B cell (primary cell): ENCODE measurements around the gene MYCBPAP. TPM values are rescaled to one million over a fixed set of nuclear protein-coding genes. Genes with fewer than 3 reads are reported as not detected.
A peak's percentile ranks its signal among the peaks of the same experiment; 100 is the strongest.

Source experiments
- ATAC-seq: fragments of 200-7000 bp; cut with Tn5 transposase; one replicate; pipeline ENCODE4 v1.10.0; 2021; ENCODE audit warnings: low read depth, mild to moderate bottlenecking, moderate number of reproducible peaks, moderate library complexity
- CTCF ChIA-PET: fragments of 350-600 bp; sonication (Branson Sonifier 250); formaldehyde crosslinking; loops from one replicate; lab custom pipeline; 2021; ENCODE audit warnings: antibody characterized with exemption, inconsistent platforms; lab: Charles Lee
- POLR2A ChIA-PET: fragments of 350-600 bp; sonication (Branson Sonifier 250); formaldehyde crosslinking; loops from one replicate; lab custom pipeline; 2021; ENCODE audit warnings: antibody characterized with exemption; lab: Charles Lee
- DNase-seq: peaks from one replicate; pipeline ENCODE4 v3.0.0; 2013
- H2AFZ ChIP-seq: 2 replicates; pipeline ENCODE4 v1.6.1; 2012; ENCODE audit warnings: mild to moderate bottlenecking, low read depth, low read length; ENCODE audit not compliant: insufficient read depth, poor library complexity, severe bottlenecking
- H3K27ac ChIP-seq, 2 donors: 1 replicate in 1 of 2; 2 replicates in 1 of 2; pipeline ENCODE4 v1.5.1; 2012 to 2013; ENCODE audit warnings: low read length in 2 of 2, mild to moderate bottlenecking in 2 of 2, moderate library complexity in 1 of 2
- H3K27me3 ChIP-seq, 4 experiments: fragments of 200-600 bp in 1 of 4; sonication (generic) in 1 of 4; replicated peaks in 1 of 4; 1 replicate in 2 of 4; 2 replicates in 2 of 4; pipeline versions ENCODE4 v1.6.1 to v1.7.0; 2013 to 2016; ENCODE audit warnings: low read length in 3 of 4, mild to moderate bottlenecking in 2 of 4, mixed read lengths in 1 of 4, moderate library complexity in 1 of 4; ENCODE audit not compliant: insufficient read depth in 4 of 4, control insufficient read depth in 3 of 4; ENCODE audit errors: control extremely low read depth in 1 of 4
- H3K36me3 ChIP-seq, 2 experiments: replicated peaks in 1 of 2; 1 replicate in 1 of 2; 2 replicates in 1 of 2; pipeline versions ENCODE4 v1.6.1 to v1.7.1; 2013; ENCODE audit warnings: low read length in 1 of 2; ENCODE audit not compliant: insufficient read depth in 2 of 2, control insufficient read depth in 1 of 2; ENCODE audit errors: control extremely low read depth in 1 of 2, extremely low read depth in 1 of 2
- H3K4me1 ChIP-seq, 2 donors: fragments of 200-600 bp in 1 of 2; sonication (generic) in 1 of 2; 1 replicate in 1 of 2; 2 replicates in 1 of 2; pipeline versions ENCODE4 v1.5.1 to v1.6.1; 2013 to 2017; ENCODE audit warnings: low read length in 2 of 2; ENCODE audit not compliant: control insufficient read depth in 2 of 2, insufficient read depth in 2 of 2
- H3K4me2 ChIP-seq: replicated peaks from 2 replicates; pipeline ENCODE3; 2012; ENCODE audit warnings: mild to moderate bottlenecking, low read depth, low read length; ENCODE audit not compliant: poor library complexity, severe bottlenecking
- H3K4me3 ChIP-seq, 5 experiments: fragments of 200-600 bp in 1 of 5; sonication (generic) in 1 of 5; 1 replicate in 3 of 5; 2 replicates in 2 of 5; pipeline versions ENCODE4 v1.5.1 to v1.7.0; 2011 to 2016; ENCODE audit warnings: low read length in 4 of 5, mild to moderate bottlenecking in 4 of 5, low read depth in 2 of 5, control low read depth in 1 of 5, moderate library complexity in 1 of 5; ENCODE audit not compliant: insufficient read depth in 1 of 5; ENCODE audit errors: control extremely low read depth in 1 of 5, extremely low read depth in 1 of 5
- H3K79me2 ChIP-seq: fragments of 200-600 bp; sonication (generic); one replicate; pipeline ENCODE4 v1.6.0; 2016; ENCODE audit warnings: low read length; ENCODE audit not compliant: control insufficient read depth, insufficient read depth
- H3K9ac ChIP-seq: fragments of 200-600 bp; sonication (generic); 2 replicates; pipeline ENCODE4 v1.6.1; 2017; ENCODE audit warnings: mild to moderate bottlenecking, low read length, moderate library complexity
- H3K9me3 ChIP-seq, 3 donors: one replicate each; pipeline versions ENCODE4 v1.6.1 to v1.7.1; 2013; ENCODE audit warnings: low read length in 2 of 3; ENCODE audit not compliant: control insufficient read depth in 2 of 3, insufficient read depth in 1 of 3; ENCODE audit errors: control extremely low read depth in 1 of 3
- H4K20me1 ChIP-seq: 2 replicates; pipeline ENCODE4 v1.6.0; 2012; ENCODE audit warnings: mild to moderate bottlenecking, low read length; ENCODE audit not compliant: insufficient read depth, control insufficient read depth, poor library complexity, severe bottlenecking
- H3K27ac Mint-ChIP-seq: one replicate; pipeline ENCODE4 v1.8.0; 2021; ENCODE audit warnings: mixed read lengths
- H3K27me3 Mint-ChIP-seq: one replicate; pipeline ENCODE4 v1.8.0; 2021; ENCODE audit warnings: mixed read lengths
- H3K4me1 Mint-ChIP-seq: one replicate; pipeline ENCODE4 v1.8.0; 2021; ENCODE audit warnings: mixed read lengths
- H3K4me3 Mint-ChIP-seq: one replicate; pipeline ENCODE4 v1.8.0; 2021; ENCODE audit warnings: mixed read lengths
- H3K9me3 Mint-ChIP-seq: one replicate; pipeline ENCODE4 v1.8.0; 2022; ENCODE audit warnings: mixed read lengths; ENCODE audit not compliant: insufficient read depth
- EZH2 ChIP-seq: IDR thresholded peaks from 2 replicates; pipeline ENCODE4 v1.6.1; 2012; ENCODE audit warnings: borderline replicate concordance, low read depth, mild to moderate bottlenecking, moderate library complexity, low read length; ENCODE audit not compliant: insufficient read depth, poor library complexity, severe bottlenecking
- WGBS: methylation state at CpG from one replicate; pipeline ENCODE4 v1.1.5; 2013; ENCODE audit warnings: missing lambda C conversion rate; ENCODE audit not compliant: insufficient coverage; 5-methylcytosine and 5-hydroxymethylcytosine counted together
- intact Hi-C: fragments of 100-400 bp; cut with micrococcal nuclease; formaldehyde crosslinking; loops from one replicate; pipeline ENCODE4 v1.10.0; 2022
- polyA plus RNA-seq: library from polyadenylated mRNA; depleted of rRNA; stranded (reverse); fragments of >200 nt; gene quantifications from 2 replicates; pipeline ENCODE4 v1.2.3, GENCODE V29; 2012
- total RNA-seq, 2 donors: library from RNA; stranded (reverse); fragments of 120-200 nt in 1 of 2; gene quantifications; 1 replicate in 1 of 2; 2 replicates in 1 of 2; pipeline versions ENCODE4 v1.2.3 to v1.2.4, GENCODE V29; 2013 to 2022
- TF ChIP-seq, protein P1 (sequence below): fragments of 200-600 bp; IDR thresholded peaks from one replicate; pipeline ENCODE4 v1.8.0; 2022; ENCODE audit warnings: antibody characterized with exemption, mild to moderate bottlenecking

The MYCBPAP gene
- total and polyA plus RNA-seq, 2 donors (not counting 1 experiment from before 2014, with no cell fraction given), result 1.9 to 5.1 TPM

DNA sequence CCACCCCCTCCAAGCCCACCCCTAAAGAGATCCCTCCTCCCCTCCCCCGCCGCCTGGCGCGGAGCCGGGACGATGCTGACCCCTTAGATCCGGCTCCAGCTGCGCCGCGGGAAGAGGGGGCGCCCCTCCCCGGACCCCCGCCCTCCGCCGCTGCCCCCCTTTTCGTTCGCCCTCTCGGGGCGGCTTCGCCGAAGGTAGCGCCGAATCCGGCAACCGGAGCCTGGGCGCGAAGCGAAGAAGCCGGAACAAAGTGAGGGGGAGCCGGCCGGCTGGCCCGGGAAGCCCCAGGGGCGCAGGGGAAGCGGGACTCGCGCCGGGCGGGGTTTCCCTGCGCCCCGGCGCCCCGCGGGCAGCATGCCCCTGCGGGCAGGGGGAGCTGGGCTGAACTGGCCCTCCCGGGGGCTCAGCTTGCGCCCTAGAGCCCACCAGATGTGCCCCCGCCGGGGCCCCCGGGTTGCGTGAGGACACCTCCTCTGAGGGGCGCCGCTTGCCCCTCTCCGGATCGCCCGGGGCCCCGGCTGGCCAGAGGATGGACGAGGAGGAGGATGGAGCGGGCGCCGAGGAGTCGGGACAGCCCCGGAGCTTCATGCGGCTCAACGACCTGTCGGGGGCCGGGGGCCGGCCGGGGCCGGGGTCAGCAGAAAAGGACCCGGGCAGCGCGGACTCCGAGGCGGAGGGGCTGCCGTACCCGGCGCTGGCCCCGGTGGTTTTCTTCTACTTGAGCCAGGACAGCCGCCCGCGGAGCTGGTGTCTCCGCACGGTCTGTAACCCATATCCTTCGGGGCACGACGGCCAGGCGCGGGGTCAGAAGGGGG is 52.9 kb downstream of the MYCBPAP start:
- Histone ChIP-seq H3K4me2 (peak overlapping the region; percentile 99), H3K9ac (peak overlapping the region; percentile 71), H3K36me3 (no peaks in the 10 kb centered on the region), H3K4me1 (peaks cover 34 to 40% of the 10 kb centered on the region in 2 donors), H3K9me3 (peaks cover 0 to 27% (median 0%) of the 10 kb centered on the region in 3 donors), H4K20me1 (peaks cover 8% of the 10 kb centered on the region), H2AFZ (peak overlapping the region; percentile 64), H3K27ac (no peak overlapping the region), H3K79me2 (no peaks in the 10 kb centered on the region), H3K4me3 (peak overlapping the region in 4 of 5 experiments; percentile 13 to 70 (median 60)), H3K27me3 (peaks cover 0 to 88% (median 42%) of the 10 kb centered on the region in 4 experiments)
- TF ChIP-seq, protein P1, sequence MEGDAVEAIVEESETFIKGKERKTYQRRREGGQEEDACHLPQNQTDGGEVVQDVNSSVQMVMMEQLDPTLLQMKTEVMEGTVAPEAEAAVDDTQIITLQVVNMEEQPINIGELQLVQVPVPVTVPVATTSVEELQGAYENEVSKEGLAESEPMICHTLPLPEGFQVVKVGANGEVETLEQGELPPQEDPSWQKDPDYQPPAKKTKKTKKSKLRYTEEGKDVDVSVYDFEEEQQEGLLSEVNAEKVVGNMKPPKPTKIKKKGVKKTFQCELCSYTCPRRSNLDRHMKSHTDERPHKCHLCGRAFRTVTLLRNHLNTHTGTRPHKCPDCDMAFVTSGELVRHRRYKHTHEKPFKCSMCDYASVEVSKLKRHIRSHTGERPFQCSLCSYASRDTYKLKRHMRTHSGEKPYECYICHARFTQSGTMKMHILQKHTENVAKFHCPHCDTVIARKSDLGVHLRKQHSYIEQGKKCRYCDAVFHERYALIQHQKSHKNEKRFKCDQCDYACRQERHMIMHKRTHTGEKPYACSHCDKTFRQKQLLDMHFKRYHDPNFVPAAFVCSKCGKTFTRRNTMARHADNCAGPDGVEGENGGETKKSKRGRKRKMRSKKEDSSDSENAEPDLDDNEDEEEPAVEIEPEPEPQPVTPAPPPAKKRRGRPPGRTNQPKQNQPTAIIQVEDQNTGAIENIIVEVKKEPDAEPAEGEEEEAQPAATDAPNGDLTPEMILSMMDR, result no peak
- peak; percentile 98 for TF ChIP-seq EZH2
- Mint-ChIP-seq H3K27me3 (peaks cover 36% of the 10 kb centered on the region), H3K4me3 (peak overlapping the region; percentile 29), H3K27ac (no peak overlapping the region), H3K4me1 (peaks cover 35% of the 10 kb centered on the region), H3K9me3 (no peaks in the 10 kb centered on the region)
- CTCF ChIA-PET, result interaction anchor here (1.0 to 1.4 kb wide), 2 partner anchors 14 kb away, joined by 4 read pairs; partner anchors contain the start of gene SPATA20
- intact Hi-C loops, result loop anchor here (1.0 to 5.0 kb wide), 4 partner anchors 14 to 306 kb away; partner anchors contain the start of genes ANKRD40, SPATA20 and TOB1
- POLR2A ChIA-PET, result no interaction called here
- WGBS, result 2% methylated on average over 80 of the region's 88 CpGs
- DNase-seq, result peak; percentile 64
- peak; percentile 10 for ATAC-seq

DNA sequence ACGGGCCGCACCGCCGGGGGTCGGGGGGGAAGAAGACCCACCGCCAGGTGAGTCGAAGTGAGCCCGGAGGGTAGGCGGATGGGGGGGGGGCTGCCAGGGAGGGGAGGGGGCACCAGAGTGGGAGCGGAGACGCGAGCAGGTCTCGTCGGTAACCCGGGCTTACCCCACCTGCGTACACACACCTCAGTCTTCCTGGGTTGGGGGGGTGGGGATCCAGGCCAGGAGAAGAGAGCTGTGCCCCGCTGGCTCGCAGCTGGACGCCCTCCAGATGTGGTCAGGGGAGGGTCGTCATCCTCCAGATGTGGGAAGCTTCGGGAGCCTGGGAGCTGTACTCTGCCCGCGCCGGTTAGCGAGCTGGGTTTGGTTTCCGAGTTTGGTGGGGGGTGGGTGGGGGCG is 53.5 kb downstream of the MYCBPAP start:
- DNase-seq, result peak; percentile 39
- 0% methylated on average over 5 of the region's 27 CpGs for WGBS
- Mint-ChIP-seq H3K27ac (no peak overlapping the region), H3K4me1 (peaks cover 35% of the 10 kb centered on the region), H3K9me3 (no peaks in the 10 kb centered on the region), H3K27me3 (peaks cover 43% of the 10 kb centered on the region), H3K4me3 (peak overlapping the region; percentile 29)
- Histone ChIP-seq H3K27ac (no peak overlapping the region), H3K27me3 (peaks cover 0 to 91% (median 44%) of the 10 kb centered on the region in 4 experiments), H4K20me1 (peaks cover 8% of the 10 kb centered on the region), H3K4me3 (peak overlapping the region in 2 of 5 experiments; percentile 56 to 70), H3K9ac (peak overlapping the region; percentile 71), H2AFZ (peak overlapping the region; percentile 64), H3K4me2 (peak overlapping the region; percentile 99), H3K9me3 (peaks cover 0 to 27% (median 0%) of the 10 kb centered on the region in 3 donors), H3K4me1 (peaks cover 34 to 40% of the 10 kb centered on the region in 2 donors), H3K79me2 (no peaks in the 10 kb centered on the region), H3K36me3 (no peaks in the 10 kb centered on the region)
- TF ChIP-seq, protein P1, result no peak
- TF ChIP-seq EZH2, result peak; percentile 27
- POLR2A ChIA-PET, result interaction anchor here (0.8 kb wide), 1 partner anchor 201 kb away, joined by 7 read pairs; no protein-coding TSS in a partner anchor
- CTCF ChIA-PET, result interaction anchor here (1.0 kb wide), 1 partner anchor 221 kb away, joined by 4 read pairs; no protein-coding TSS in a partner anchor
- intact Hi-C loops, result loop anchor here (2.0 to 5.0 kb wide), 2 partner anchors 146 to 305 kb away; partner anchors contain the start of genes ANKRD40 and TOB1
- no peak for ATAC-seq
